ENCODE measurements around the gene CYP26A1.

Gene CYP26A1

DNA sequence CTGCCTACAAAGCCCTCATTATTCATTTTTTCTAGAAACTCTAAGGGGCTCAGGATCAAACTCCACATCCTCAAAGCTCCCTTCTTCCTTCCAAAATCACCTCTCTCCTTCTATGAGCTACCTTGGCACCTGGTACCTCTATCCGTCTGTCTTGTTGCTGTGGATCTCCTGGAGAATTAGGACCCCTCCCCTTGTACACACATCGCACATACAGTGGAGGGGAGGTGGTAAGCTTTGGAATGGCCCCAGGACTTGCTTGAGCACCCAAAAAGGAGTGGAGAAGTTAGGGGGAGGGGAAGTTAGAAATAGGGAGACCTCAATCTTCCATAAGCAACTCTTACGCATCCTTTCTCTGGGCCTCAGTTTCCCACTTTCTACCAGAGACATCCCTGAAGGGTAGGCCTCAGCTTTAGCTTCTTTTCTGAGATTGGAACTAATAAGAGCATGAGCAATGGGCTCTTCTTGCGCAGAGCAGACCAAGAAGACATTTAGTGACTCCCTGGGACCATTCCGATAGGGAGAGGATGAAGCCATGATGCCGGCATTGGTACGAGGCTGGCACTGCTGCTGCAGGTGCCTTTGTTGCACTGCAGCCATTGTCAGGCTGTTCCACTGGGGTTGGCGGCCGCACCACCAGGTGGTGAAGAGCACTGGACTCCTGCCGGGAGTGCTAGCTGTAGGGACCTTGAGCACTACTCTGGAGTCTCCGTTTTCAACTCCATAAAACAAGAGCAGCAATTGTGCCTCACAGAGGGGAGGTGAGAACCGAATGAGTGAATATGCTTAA is 8.6 kb upstream of the CYP26A1 start:
- DNase-seq = no peak

DNA sequence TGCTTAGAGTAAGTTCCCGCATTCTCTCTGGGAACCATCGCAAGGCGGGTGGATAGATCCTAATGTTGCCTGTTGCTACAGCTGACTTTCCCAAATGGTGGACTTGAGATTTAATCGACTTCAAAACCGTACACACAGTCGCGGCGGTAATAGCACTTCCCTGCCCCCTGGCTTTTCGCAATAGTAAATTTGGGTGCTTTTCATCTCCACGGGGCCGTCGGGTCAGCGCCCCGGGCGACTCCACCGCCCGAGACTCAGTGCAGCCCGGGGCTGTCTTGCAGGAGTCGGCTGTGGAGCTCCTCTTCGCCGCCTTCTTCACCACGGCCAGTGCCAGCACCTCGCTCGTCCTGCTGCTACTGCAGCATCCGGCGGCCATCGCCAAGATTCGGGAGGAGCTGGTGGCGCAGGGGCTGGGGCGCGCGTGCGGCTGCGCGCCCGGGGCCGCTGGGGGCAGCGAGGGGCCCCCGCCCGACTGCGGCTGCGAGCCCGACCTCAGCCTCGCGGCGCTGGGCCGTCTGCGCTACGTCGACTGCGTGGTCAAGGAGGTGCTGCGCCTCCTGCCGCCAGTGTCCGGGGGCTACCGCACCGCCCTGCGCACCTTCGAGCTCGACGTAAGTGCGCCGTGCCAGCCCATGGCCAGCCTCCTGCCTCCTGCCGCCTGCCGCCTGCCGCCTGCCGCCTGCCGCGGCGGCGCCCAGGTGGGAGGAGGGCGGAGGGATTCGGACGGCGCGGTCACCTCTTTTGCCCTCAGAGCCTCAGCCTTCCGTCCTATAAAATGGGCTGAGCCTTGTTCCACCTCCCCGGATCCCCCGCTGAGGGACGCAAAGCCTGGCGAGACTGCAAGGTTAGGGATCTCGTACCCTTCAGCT is 7.8 kb upstream of the CYP26A1 start:
- DNase-seq = no peak

DNA sequence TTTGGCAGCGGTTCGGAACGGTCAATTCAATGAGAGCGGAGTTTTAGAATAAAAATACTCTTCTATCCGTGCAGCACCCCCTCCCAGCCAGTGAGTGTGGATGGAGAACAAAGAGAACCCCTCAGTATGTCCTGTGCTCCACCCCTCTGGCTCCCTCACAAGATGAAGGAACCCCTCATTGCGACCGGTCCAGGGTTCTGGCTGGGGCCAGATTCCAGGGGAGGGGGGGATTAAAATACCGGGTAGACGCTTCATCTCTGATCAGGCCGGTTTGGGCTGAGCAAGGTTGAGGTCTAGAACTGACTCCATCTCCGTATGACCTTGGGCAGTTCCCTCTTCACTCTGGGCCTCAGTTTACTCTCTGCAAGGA is 7.2 kb upstream of the CYP26A1 start:
- no peak for DNase-seq

- no peak for DNase-seq
Measured at GRCh38 chr10:93067443-93068365, 6.0 kb upstream of the CYP26A1 start.

- DNase-seq = no peak
Measured at GRCh38 chr10:93068411-93069244, 5.1 kb upstream of the CYP26A1 start.

DNA sequence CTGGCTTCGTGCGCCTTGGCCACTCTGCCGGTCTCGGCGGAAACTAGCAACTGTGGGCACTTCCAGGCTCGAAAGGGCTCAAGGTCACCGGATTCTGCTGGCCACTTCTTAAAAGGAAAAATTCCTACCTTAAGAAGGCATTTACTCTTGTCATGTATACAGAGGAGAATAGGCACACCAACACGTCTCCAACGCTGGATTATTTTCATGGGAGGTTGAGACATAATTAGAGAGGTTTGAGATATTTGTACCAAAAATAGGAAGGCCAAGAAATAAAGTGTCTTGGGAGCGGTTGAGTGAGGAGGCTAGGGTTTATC is 4.5 kb upstream of the CYP26A1 start:
- no peak for DNase-seq

GRCh38 chr10:93070378-93071176 is 3.1 kb upstream of the CYP26A1 start:
- no peak for DNase-seq

DNA sequence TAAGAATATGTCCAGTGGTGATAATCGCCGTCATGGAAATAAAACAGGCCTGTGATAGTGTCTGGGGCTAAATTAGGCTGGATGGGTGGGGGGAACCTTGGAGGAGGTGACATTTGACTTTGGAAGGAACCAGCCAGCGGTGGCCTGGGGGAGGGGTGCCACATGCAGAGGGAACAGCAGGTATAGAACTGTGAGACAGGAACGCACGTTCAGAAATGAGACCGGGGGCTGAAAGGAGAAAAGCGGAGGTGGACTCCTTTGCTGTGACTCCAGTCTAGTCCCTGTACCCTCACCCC is 2.6 kb upstream of the CYP26A1 start:
- DNase-seq = no peak

DNA sequence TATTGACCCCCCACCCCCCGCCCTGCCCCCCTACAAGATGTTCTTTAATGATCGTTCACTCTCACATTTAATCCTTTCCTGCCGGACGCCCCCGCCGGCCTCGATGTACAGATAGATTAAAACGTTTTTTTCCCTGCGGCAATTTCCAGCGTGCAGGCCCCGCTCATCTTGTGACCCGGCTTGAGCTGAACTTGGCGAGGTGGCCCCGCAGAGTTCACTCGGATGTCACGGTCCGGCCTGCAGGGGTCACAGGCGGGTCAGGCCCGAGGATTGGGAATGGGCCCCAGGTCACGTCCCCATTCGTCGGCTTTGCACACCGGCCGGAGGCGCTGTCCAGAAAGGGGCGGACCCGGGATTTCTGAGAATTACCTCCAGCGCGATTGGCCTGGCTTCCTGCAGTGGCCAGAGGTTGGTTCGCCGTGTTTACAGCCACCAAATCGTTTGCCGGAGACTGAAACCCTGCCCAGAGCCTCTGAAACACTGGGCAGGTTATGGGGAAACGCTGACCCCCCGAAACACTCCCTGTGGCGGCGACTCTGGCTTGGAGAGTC is 1.9 kb upstream of the CYP26A1 start:
- DNase-seq = no peak

GRCh38 chr10:93072225-93072712 is 1.4 kb upstream of the CYP26A1 start:
- DNase-seq = no peak

GRCh38 chr10:93072713-93073538 is 767 bp upstream of the CYP26A1 start:
- DNase-seq = no peak

DNA sequence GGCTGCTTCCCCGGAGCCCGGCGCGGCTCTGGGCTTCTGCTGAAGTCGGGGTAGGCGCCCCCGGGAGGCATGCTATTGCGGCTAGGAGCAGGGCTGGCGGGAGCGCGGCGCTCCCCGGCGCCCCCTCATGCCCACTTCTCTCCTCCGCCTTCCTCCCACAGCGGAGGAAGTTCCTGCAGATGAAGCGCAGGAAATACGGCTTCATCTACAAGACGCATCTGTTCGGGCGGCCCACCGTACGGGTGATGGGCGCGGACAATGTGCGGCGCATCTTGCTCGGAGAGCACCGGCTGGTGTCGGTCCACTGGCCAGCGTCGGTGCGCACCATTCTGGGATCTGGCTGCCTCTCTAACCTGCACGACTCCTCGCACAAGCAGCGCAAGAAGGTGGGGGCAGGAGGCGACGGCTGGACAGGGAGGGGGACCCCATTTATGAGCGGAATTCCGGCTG is 479 bp downstream of the CYP26A1 start:
- no peak for DNase-seq

DNA sequence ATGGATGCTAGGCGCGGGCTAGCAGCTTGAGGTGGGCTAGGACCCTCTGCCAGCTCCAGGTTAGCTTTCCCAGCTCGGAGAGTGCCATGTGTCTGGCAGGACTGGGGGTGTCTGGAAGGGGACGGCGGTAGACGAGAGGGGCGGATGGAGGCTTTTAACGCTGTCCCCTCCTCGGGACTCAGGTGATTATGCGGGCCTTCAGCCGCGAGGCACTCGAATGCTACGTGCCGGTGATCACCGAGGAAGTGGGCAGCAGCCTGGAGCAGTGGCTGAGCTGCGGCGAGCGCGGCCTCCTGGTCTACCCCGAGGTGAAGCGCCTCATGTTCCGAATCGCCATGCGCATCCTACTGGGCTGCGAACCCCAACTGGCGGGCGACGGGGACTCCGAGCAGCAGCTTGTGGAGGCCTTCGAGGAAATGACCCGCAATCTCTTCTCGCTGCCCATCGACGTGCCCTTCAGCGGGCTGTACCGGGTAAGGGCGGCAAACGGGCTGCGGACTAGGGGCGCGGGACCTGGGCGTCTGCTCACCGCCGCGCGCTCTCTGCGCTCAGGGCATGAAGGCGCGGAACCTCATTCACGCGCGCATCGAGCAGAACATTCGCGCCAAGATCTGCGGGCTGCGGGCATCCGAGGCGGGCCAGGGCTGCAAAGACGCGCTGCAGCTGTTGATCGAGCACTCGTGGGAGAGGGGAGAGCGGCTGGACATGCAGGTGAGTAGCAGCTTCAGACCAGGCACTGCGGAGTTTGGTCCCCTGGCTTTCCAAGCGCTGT is 1.1 kb downstream of the CYP26A1 start:
- no peak for DNase-seq

- no peak for DNase-seq
Measured at GRCh38 chr10:93075369-93076221, 1.9 kb downstream of the CYP26A1 start.

GRCh38 chr10:93076871-93077270 is 3.2 kb downstream of the CYP26A1 start:
- no peak for DNase-seq

DNA sequence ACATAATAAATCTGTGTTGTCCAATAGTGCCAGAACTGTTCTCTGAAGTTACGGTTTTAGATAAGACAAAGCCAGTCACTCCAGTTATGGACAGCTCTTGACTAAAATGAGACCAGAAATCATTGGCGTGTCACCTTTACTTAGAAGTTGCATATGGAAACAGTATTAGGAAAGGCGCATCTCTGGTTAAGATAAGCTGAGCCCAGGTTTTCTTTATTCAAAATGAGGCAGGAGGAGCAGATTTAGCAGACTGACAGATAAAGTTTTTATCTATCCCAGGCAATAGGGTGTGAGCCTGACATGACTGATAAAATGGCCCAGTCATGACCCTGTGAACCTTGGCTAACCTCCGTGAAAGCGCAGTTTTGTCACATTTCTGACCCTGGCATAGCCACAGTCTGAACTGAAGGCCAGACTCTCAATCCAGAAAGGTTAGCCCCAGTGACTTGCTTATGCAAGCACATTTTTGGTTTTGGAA is 4.2 kb downstream of the CYP26A1 start:
- DNase-seq = no peak

- DNase-seq = no peak
Measured at GRCh38 chr10:93079663-93080349, 6.1 kb downstream of the CYP26A1 start.
